GM23248 (cell line): ENCODE measurements around the gene TEX28.
"Not testable (repeated sequence)": the region's sequence is repeated elsewhere in the genome, so short reads cannot be mapped to it uniquely, and the experiment has no call there.

Source experiments
- EZH2 ChIP-seq: fragments of 200-600 bp; sonication (generic); IDR thresholded peaks from 2 replicates; pipeline ENCODE4 v1.6.1; 2018; ENCODE audit warnings: antibody characterized with exemption, mild to moderate bottlenecking; ENCODE audit not compliant: insufficient read depth, poor library complexity, severe bottlenecking
- EZH2phosphoT487 ChIP-seq: fragments of 200-600 bp; sonication (generic); IDR thresholded peaks from 2 replicates; pipeline ENCODE4 v1.6.1; 2018; ENCODE audit warnings: antibody characterized with exemption, moderate library complexity, mild to moderate bottlenecking, low read depth; ENCODE audit not compliant: insufficient read depth

- not testable (repeated sequence) for TF ChIP-seq EZH2, EZH2phosphoT487
These were observed 69.6 kb downstream of the TEX28 start for GRCh38 chrX:154225292-154225691.
